HG02588 (cell line): ENCODE results near the gene PLEKHA7.

Source experiments
- ATAC-seq: cut with Tn5 transposase; IDR thresholded peaks from one replicate; pipeline ENCODE4 v1.9.1; 2021; ENCODE audit warnings: mild to moderate bottlenecking, moderate library complexity; ENCODE audit not compliant: unreplicated experiment

Gene PLEKHA7

GRCh38 chr11:16813126-16813525, 201.1 kb downstream of the PLEKHA7 start:
- no peak for ATAC-seq

DNA sequence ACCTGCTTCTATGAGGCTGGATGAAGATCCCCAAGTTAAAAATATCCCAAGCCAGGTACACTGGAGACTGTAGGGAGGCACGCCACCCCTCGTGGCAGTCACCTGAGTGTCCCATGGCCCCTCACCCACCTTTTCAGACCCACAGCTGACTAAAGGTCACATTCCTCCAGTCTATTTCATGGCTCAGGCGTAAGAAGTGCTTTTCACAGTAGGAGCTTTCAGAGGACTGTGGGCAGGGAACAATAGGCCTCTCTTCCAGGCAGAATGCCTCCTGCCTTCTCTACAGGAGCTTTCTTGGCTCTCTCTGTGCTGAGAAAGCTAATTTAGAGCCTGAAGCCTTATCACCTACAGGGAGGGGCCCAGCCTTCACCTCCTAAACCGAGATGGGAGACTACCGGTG, 201.9 kb downstream of the PLEKHA7 start:
- no peak for ATAC-seq

DNA sequence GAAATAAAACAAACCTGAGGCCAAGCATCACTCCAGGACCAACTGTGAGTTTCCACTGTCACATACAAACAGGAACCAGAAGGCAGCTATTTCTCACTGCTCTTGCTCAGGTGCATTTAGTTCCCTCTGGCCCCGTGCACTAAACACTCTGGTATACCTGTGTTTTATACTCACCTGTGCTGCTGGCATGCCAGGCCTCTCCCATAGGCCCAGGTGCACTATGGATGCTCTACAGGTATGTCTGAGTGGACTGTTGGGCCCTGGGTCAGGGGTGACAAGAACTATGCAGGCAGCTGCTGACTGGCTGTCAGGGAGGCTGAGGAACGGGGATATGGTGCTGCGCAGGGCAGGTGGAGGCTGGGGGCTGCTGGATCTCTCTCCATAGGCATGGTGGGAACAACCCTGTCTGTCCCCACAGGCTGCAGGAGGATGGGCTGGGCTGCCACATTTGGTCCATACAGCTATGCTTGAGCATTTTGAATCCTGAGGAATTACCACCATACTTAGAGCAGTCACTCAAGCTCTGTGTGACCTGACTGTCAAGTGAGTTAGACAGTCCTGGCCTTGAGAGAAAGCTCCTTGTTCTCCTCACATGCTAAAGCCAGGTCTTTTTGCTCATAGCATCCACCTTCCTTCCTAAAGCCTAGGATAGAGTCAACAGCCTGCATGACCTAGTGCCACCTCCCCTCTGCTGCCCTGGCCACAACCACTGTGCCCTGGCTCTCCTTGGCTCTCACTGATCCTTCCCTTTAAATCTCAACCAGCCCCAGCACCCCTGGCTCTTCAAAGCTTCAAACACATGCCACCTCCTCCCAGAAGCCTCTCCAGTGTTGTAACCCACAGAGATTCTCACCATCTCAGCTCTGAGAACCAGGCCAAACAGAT, 202.8 kb downstream of the PLEKHA7 start:
- no peak for ATAC-seq

GRCh38 chr11:16809886-16810668, 204.1 kb downstream of the PLEKHA7 start:
- ATAC-seq: no peak

DNA sequence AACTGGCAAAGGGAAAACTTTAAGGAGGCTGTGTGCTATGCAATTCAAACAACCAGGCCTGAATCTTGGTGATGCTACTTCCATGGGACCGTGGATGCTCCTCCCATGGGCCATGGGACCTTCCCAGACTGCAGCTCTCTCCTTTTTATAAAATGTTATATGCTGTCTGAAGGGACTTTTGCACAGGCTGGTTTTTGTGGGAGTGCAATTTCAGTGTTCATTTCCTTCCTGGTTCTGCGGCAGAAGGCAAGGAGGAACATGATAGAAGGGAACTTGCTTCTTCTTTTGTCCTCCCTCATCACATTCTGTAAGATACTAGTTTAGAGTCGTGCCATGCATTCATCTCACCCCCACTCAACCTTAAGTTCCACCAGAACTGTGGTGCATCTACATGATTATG, 206.9 kb downstream of the PLEKHA7 start:
- no peak for ATAC-seq

DNA sequence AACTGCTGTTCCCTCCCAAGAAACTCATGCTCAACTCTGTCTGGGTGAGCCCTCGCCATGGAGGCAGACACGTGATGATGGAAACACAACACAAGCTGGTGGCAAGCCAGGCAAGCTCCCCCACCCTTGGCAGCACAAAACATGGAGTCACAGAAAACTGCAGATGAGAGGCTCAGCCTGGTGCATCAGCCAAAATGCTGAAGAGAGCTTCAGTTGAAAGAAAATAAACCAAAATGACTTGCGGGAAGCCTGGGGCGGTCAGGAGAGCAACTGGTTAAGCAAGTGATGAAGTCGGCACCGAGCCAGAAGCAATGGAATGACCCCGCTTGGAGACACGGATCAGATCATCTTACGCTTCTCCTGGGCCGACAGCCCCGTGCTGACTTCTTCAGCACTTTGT, 207.4 kb downstream of the PLEKHA7 start:
- ATAC-seq: no peak

- ATAC-seq: no peak
These were observed 208.3 kb downstream of the PLEKHA7 start for GRCh38 chr11:16805938-16806337.

- no peak for ATAC-seq
These were observed 209.9 kb downstream of the PLEKHA7 start for GRCh38 chr11:16804104-16804947.

- ATAC-seq: no peak
These were observed 212.8 kb downstream of the PLEKHA7 start for GRCh38 chr11:16801288-16801980.

DNA sequence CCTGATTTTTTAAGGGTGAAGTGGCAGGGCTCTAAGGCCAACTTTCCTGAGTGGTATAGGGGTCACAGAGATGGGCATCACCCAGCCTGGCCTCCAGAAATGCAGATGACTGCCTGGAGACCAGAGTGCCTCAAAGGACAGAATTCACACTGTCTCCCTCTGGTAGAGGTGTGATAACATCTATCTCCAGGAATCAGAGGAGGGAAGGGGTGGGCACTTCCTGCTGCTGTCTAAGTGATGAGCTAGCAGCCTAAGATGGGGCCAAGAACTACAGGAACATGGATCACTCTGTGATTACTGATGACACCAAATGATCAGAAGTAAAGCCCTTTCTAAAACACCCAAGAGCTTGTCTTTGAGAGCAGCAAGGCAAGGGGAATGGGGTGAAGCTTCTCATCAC, 213.8 kb downstream of the PLEKHA7 start:
- ATAC-seq: no peak

GRCh38 chr11:16799890-16800289, 214.3 kb downstream of the PLEKHA7 start:
- ATAC-seq: no peak

DNA sequence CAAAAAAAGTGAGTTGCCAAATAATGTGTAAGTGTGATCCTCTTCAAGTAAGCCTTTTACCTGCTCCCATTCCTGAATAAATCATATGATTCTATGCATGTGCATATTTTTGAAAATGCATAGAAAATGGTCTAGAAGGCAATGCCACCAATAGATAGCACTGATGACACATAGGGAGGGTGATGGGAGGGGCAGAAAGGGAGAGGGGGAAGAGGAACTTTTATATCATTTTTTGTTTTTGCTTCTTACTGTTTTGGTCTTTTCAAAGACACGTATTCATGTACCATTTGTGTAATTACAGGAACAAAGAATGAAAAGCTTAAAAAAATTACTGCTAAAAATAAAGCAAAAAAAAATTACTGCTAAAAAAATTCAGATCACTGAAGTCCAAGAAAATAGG, 215.0 kb downstream of the PLEKHA7 start:
- ATAC-seq: no peak

DNA sequence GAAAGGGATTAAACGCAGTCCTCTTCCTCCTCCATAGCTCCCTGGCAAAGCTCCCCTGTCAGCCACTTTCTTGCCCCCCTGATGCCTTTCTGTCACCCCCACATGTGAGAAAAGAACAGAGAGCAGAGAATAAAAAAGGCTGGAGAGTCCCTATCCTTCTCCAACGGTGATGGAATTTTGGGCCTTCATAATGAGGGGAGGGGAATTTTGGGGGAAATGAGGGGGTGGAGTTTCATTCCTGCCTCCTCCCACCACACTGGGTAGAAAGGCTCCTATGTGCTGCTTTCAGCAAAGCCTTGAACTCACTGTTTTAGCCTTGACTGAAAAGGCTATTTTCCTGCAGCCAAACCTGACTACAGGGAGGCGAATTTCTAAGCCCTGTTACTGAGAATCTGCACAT, 216.4 kb downstream of the PLEKHA7 start:
- ATAC-seq: no peak

- no peak for ATAC-seq
These were observed 217.9 kb downstream of the PLEKHA7 start for GRCh38 chr11:16796311-16796710.

GRCh38 chr11:16795146-16795545, 219.1 kb downstream of the PLEKHA7 start:
- no peak for ATAC-seq

DNA sequence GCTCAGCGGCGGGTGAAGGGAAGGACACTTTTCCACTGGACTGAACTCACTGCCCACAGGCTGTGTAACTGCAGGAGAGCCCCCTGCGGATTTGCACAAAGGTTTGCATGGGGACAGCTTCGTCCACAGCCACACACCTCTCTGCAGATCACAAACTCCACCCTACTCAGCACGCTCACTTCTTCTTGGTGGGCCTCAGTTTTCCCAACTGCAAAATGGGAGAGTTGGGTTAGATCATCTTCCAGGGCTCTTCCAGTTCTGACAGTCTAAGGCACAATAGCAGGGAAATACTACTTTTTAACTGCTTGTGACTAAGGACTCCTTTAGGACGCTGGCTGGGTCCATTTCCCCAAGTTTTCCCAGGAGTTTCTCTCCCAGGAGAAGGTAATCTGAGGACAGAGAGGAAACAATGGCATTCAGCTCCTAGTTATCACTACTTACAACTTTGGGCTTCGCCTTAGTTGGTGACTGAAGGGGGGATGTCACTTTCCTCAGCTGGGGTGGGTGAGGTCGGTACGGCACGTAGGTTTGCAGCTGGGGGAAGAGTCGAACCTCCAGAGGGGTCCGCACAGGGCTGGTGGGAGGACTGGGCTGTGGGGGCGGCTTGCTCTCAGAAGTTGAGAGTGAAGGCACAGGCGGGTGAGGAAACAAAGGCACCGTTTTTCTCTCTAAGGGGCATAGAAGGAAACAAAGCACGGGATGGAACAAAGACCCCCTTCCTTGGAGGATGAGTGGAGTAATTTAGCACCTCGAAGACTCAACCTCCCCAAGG, 220.0 kb downstream of the PLEKHA7 start:
- ATAC-seq: no peak

- no peak for ATAC-seq
These were observed 220.7 kb downstream of the PLEKHA7 start for GRCh38 chr11:16793511-16793910.

- ATAC-seq: no peak
These were observed 221.2 kb downstream of the PLEKHA7 start for GRCh38 chr11:16793009-16793408.

GRCh38 chr11:16792426-16792825, 221.8 kb downstream of the PLEKHA7 start:
- ATAC-seq: no peak
